ENCODE results near the gene CSNK1A1L.

GRCh38 chr13:37142877-37143276 is 37.4 kb upstream of the CSNK1A1L start:
- TF ChIP-seq CTCF (IDR thresholded peaks at IDR 0.05) (no peak), POLR2A (IDR thresholded peaks at IDR 0.05) (no peak)

Data from thyroid gland (tissue), 4 donors.